Fibroblast of the conjunctiva (primary cell): Measurements from ENCODE around the gene GTF3C2.
A peak's percentile ranks its signal among the peaks of the same experiment; 100 is the strongest.

Experiments used
- DNase-seq: peaks from one replicate; pipeline ENCODE4 v3.0.0-alpha.2; 2010; ENCODE audit warnings: low read depth

Gene GTF3C2, protein sequence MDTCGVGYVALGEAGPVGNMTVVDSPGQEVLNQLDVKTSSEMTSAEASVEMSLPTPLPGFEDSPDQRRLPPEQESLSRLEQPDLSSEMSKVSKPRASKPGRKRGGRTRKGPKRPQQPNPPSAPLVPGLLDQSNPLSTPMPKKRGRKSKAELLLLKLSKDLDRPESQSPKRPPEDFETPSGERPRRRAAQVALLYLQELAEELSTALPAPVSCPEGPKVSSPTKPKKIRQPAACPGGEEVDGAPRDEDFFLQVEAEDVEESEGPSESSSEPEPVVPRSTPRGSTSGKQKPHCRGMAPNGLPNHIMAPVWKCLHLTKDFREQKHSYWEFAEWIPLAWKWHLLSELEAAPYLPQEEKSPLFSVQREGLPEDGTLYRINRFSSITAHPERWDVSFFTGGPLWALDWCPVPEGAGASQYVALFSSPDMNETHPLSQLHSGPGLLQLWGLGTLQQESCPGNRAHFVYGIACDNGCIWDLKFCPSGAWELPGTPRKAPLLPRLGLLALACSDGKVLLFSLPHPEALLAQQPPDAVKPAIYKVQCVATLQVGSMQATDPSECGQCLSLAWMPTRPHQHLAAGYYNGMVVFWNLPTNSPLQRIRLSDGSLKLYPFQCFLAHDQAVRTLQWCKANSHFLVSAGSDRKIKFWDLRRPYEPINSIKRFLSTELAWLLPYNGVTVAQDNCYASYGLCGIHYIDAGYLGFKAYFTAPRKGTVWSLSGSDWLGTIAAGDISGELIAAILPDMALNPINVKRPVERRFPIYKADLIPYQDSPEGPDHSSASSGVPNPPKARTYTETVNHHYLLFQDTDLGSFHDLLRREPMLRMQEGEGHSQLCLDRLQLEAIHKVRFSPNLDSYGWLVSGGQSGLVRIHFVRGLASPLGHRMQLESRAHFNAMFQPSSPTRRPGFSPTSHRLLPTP

DNA sequence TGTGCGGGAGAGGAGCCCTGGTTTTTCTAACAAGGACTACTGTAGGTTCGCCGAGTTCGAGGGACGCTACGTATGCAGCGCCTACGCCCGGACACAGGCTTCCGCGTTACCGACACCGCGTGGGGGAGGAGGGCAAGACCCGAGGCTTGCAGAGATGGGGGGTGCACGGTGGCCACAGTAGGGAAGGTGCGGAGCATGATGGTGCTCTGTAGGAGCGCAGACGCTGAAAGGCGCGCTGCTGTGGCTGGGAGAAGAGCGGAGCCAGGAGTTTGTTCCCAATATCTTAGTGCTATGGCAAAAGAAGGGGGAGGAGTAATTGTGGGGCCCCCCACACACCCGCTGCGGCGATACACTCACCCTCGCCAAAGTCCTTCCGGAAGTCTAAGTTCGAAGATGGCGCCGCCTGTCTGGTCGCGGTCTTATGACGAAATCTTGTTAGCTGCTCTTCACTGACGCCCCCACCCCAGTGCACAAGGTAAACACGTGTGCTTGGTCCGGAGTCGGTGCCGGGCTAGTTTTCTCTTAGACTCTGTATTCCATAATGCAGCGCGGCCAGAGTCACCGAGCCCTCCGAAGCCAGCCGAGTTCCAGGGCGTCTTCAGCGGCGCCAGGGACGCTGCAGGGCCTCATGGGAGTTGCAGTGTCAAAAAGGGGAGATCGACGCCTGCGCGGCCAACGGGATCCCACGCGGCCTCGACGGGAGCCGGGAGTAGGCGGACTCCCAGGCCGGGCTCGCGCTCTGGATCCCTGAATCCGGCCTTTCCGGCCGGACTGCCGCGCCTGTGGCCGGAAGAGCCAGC lies at the start of gene GTF3C2:
TSS of gene GTF3C2 (minus strand) at position 383 of the 800 bp plus-strand sequence. CDS start 13,210 bp downstream, outside the sequence.
- peak; percentile 94 for DNase-seq

DNA sequence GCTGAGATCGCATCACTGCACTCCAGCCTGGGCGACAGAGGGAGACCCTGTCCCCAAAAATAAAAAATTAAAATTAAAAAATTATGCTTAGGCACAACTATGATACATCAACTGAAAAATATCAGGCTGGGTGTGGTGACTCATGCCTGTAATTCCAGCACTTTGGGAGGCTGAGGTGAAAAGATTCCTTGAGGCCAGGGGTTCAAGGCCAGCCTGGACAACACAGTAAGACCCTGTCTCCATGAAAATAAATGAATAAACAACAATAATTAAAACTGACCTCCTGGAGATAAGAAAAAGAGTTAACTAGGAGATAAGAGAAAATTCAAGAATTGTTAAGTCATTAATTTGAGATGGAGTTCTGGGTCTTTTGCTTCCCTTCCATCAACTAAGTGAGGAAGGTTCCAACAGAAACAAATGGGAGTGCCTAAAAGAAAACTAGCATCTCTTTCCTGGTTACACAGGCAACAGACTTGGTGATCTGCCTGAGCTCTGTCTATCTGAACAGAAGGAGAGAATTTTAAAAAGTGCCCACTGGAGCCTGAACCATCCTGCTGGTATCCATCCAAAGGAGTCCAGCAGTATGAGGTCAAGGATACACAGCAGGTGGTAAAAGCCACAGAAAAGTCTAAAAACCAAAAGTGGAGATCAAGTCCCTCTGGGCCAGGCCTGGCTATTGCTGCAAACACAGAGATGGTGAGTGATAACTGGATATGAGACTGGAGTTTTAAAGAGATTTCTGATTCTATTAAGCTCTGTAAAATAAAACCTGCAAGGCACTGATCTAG lies 44.0 kb upstream of the GTF3C2 start:
- DNase-seq, result no peak

DNA sequence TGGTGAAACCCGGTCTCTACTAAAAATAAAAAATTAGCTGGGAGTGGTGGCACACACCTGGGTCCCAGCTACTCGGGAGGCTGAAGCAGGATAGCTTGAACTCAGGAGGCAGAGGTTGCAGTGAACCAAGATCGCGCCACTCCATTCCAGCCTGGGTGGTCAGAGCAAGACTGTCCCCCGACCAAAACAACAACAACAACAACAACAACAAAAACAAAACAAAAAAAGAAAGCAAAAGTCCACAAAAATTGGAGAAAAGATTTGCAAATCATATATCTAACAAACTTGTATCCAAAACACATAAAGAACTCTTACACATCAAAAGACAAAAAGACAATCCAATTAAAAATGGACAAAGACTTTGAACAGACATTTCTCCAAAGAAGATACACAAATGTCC lies 42.4 kb upstream of the GTF3C2 start:
- no peak for DNase-seq

DNA sequence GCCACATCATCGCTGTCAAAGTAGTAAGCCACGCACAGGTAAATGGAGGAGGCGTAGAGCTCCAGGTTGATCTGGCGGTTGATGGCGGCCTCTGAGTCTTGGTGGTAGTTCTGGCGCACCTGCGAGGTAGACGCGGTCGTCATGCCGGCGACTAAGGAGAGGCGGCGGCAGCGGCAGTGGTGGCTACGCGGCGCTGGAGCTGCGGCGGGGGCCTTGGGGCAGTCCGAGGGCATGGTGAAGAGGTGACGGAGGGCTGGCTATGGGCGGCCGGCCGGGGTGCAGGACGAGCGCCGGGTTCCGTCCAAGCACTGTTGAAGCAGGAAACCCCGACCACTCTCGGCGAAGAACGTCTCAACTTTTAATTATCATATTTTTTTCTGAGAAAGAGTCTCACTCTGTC lies 36.7 kb upstream of the GTF3C2 start:
- DNase-seq, result no peak

DNA sequence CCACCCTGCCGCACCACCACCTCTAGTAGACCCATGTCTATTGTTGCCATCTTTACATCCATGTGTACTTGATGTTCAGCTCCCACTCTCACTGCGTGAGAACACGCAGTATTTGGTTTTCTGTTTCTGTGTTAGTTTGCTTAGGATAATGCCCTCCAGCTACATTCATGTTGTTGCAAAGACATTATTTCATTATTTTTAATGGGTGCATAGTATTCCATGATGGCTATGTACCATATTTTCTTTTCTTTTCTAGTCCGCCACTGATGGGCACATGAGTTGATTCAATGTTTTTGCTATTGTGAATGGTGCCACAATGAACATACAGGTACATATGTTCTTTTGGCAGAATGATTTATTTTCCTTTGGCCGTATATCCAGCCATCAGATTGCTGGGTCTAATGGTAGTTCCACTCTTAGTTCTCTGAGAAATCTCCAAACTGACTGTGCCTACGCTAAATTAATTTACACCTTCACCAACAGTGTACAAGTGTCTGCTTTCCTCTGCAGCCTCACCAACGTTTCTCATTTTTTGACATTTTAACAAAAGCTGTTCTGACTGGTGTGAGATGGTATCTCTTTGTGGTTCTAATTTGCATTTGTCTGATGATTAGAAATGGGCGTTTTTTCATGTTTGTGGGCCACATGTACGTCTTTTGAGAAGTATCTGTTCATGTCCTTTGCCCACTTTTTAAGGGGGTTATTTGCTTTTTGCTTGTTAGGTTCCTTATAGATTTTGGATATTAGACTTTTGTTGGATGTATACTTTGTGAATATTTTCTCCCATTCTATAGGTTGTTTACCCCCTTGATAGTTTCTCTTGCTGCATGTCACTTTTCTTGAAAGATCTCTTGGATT lies 34.5 kb upstream of the GTF3C2 start:
- no peak for DNase-seq

DNA sequence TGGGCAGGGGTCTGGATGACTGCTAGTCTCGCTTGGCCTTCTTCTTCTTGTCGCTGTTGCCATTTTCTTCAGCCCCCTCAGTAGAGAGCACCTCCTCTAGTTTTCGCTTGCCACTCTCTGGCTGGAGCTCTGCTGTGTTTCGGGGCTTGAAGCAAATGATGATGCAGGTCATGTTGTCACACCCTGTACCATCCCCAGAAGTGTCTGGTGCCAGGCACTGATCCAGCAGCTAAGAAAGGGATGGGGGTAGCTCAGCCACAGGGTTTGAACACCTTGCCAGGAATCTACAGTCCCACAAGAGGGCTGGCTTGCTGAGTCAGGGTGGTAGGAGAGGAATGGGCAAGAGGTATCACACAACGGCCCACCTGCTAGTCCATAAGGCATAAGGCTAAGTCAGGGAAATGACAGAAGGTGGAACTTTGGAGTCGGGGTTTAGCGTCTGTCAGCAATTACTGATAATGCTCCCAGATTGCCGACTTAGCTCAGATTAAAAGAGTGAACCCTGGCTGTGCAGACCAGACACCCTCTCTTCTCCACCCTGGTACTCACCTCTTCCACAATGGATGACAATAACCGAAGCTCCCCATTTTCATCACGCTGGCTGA lies 25.1 kb upstream of the GTF3C2 start:
- DNase-seq, result no peak

DNA sequence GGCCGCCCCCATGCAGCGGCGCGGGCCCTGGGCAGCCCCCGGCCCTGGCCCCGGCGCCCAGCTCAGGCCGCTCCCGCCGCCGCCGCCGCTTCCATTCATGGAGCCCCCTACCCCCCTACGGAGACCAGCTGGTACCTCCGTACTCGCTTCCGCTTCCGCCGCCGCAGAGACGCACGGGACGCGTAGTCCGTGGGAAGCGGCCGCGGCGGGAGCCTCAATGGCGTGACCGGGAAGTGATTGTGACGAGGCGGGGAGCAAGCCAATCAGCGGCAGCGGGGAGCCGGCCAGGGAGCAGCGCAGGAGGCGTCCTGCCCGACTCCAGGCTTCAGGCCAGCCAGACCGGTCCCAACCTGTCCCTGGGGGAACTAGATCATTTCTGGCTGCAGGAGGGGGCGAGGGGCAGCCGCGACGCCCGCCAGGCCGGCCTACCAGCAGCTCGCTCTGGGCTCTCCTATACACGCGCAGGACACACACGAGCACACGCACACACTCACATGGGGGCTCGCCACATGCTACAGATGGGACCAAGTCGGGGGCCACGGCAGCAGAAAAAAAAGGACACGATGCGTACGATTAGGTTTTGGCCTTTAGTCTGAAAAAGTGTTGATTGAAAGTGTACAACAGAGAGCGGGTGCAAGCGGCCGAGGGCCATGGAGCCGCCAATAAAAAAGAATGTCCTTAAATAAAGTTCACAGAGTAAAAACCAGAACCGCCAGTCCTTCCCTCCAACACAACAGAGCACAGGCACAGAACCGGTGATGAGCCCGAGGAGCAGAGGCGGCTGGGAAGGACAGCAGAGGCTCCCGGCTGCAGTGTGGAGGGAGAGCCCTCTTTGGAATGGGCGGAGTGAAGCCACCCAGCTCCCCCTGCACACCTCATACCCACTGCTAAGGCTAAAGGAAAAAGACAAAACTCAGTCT lies 24.3 kb upstream of the GTF3C2 start, which contains the start of gene ZNF513:
TSS of gene ZNF513 (minus strand) at position 109 of the 920 bp plus-strand sequence. CDS start 208 bp downstream, outside the sequence.
- peak; percentile 86 for DNase-seq

- no peak for DNase-seq
Measured at GRCh38 chr2:27379836-27380625, 23.5 kb upstream of the GTF3C2 start.

DNA sequence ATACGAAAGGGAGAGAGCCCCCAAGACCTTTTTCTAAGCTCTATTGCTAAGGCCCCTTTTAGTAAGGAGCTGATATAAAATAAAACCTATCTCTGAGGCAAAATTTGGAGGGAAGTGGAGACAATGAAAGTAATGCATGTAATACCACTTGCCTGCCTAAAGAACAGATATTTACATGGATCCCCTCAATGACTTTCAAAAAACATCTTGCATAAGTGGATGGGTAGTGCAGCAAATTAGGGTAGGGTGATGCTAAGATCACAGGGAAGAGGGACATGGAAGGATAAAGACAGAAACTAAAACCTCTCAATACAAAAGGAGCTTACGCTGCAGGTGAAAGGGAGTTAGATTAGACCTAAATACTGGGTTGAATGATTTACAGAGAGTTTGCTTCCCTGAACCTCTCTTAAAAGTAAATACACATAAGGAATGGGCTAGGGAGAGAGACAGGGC lies 22.8 kb upstream of the GTF3C2 start:
- no peak for DNase-seq

GRCh38 chr2:27378809-27379290 lies 22.3 kb upstream of the GTF3C2 start:
- DNase-seq, result no peak

- DNase-seq, result no peak
Measured at GRCh38 chr2:27378096-27378808, 21.7 kb upstream of the GTF3C2 start.

GRCh38 chr2:27377618-27378095 lies 21.1 kb upstream of the GTF3C2 start:
- DNase-seq, result no peak

GRCh38 chr2:27376866-27377617 lies 20.5 kb upstream of the GTF3C2 start:
- no peak for DNase-seq

DNA sequence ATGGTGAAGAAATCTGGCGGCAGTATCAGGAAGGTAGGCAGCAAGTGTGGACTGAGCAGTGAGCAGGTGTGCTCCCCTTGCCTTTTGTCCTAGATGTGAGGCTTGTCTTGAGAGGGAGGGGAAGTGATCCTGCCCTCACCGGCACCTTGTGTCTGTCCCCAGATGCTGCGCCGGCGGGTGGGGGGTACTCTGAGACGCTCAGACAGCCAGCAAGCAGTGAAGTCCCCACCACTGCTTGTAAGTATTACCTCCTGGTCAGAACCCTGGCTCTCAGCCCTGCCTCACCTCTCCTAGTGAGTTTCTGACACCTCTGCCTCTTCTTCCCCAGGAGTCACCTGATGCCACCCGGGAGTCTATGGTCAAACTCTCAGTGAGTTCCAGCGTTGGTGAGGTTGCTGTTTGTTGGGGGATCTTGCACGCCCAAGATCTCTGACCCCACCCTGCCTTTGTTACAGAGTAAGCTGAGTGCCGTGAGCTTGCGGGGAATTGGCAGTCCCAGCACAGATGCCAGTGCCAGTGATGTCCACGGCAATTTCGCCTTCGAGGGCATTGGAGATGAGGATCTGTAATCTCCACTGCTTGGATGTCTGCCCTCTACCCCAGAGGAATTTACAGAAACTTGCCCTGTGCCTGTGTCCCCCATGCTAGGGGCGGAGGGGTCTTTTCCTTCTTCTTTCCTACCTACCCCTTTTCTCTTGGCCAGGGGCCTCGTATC lies 19.7 kb upstream of the GTF3C2 start:
- no peak for DNase-seq

DNA sequence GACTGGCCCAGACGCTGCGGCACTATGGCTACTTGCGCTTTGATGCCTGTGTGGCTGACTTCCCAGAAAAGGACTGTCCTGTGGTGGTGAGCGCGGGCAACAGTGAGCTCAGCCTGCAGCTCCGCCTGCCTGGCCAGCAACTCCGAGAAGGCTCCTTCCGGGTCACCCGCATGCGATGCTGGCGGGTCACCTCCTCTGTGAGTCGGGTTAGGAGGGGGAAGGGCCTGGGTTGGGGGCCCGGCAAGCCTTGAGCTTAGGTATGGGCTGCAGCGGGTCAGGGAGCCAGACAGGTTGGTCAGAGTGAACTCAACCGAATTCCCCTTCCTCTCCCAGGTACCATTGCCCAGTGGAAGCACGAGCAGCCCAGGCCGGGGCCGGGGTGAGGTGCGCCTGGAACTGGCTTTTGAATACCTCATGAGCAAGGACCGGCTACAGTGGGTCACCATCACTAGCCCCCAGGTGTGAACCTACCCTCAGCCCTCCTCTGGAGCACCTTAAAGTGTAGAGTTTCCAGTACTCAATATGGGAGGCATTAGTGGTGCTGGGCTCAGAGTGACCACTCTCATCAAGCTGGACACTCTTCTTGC lies 19.0 kb upstream of the GTF3C2 start:
- no peak for DNase-seq
